GM12801 (cell line): Measurements from ENCODE around the gene PKP4.

Experiments used
- TF ChIP-seq, protein P1 (sequence below): IDR thresholded peaks from one replicate; pipeline ENCODE4 v1.5.1; 2011; ENCODE audit warnings: control low read depth; ENCODE audit not compliant: insufficient read length; ENCODE audit errors: extremely low read depth

PKP4 gene

DNA sequence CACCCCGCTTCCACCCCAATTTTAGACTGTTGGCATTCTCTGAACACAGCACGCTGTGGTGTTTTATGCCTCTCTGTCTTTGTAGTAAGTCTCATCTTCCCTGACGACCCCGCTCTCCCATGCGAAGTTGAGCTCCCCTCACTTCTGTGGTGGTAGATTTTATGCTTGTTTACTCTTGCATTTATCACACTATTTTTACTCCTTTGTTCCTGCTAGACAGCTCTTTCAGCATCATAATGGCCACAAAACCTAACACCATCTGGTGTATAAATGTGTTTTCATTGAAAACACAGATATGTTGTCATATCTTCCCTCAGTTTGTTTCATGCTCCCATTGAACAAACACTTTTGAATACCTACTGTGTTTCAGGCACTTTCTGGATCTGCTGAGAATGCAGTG is 57.1 kb downstream of the PKP4 start:
- TF ChIP-seq, protein P1, sequence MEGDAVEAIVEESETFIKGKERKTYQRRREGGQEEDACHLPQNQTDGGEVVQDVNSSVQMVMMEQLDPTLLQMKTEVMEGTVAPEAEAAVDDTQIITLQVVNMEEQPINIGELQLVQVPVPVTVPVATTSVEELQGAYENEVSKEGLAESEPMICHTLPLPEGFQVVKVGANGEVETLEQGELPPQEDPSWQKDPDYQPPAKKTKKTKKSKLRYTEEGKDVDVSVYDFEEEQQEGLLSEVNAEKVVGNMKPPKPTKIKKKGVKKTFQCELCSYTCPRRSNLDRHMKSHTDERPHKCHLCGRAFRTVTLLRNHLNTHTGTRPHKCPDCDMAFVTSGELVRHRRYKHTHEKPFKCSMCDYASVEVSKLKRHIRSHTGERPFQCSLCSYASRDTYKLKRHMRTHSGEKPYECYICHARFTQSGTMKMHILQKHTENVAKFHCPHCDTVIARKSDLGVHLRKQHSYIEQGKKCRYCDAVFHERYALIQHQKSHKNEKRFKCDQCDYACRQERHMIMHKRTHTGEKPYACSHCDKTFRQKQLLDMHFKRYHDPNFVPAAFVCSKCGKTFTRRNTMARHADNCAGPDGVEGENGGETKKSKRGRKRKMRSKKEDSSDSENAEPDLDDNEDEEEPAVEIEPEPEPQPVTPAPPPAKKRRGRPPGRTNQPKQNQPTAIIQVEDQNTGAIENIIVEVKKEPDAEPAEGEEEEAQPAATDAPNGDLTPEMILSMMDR: no peak

DNA sequence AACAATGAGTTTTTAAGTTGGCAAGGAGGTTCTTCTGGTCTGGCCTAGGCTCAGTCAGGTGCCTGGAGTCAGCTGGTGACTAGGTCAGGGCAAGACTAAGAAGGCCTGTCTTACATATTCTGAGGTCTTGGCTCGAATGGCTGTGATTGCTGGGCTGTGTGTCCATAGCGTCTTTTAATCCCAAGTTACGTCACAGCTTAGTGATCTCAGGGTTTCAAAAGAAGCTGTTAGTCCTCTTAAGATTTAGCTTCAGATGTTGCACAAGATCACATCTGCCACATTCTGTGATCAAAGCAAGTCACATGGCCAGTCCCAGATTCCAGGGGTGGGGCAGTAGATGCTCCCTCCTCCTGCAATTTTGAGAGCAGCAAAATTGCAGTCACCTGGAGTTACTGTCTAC is 61.3 kb downstream of the PKP4 start:
- TF ChIP-seq, protein P1: no peak

DNA sequence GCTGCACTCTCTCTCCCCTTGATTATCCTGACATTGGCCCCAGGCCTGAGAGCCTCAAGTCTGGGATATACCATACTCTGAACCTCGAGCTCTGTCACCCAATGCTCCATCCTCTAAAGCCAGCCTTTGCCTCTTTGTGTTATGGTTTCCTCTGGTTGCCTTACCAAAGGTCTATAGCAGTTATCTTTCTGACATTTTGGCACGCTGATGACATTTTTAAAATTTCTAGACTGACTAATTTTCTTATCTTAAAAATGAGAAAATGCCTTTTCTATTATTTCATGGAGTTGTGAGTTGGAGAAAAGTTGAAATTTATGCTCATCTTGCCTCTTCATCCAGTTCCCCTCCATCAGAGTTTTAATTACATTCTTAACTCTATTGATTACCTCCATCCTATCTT is 62.7 kb downstream of the PKP4 start:
- TF ChIP-seq, protein P1: no peak

DNA sequence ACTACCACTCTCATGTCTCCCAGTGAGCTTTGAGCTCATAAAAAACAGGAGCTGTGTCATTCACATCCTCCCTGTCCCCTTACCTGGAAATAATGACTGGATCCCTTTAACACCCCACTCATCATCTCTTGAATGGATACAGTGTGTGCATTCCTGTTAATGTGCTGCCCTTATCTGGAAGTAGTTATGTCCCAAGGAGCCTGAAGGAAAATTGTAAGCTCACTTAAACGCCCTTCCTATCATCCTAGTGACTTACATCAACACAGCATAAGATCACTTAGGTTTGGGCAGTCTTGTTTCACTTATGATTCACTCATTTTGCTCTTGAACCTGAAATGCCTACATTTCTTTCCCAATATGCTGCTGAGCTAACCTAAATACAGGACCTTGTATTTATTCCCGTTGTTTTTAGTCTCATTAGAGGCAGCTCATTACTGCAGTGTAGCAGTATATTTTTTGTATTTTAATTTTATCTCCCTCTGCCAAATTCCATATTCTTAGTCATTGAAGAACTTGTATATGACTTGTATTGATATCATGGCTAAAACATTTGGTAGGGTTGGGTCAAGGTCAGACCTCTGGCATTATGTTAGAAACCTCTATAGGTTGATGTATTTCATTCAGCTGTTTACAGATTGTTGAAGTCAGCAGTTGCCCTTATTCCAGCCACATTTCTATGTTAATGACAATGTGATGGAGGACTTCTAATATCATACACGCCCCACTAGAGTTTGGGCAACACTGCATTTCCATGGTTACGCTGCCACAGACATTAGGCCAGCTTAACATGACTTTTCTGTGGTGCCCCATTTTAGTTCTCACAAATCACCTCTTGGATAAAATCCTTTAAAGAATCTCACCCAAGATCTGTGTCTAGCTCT is 72.9 kb downstream of the PKP4 start:
- TF ChIP-seq, protein P1: no peak

DNA sequence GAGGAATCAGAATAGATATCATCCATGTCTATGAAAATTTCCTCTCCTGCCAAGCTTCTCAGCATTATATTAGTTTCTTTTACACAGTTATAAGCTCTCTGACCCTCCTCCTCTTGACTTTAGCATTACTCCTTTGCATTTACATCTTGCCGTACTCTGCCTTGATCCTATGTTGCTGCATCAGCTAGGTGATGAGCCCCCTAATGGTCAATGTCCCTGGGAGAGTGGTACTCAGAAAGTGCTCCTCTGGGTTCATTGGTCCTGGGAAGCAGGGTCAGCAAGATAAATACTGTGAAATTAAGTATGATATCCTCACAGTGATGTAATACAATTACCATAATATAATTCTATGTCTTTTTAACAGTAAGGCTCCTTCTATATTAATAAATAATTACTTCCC is 74.1 kb downstream of the PKP4 start:
- TF ChIP-seq, protein P1: no peak

DNA sequence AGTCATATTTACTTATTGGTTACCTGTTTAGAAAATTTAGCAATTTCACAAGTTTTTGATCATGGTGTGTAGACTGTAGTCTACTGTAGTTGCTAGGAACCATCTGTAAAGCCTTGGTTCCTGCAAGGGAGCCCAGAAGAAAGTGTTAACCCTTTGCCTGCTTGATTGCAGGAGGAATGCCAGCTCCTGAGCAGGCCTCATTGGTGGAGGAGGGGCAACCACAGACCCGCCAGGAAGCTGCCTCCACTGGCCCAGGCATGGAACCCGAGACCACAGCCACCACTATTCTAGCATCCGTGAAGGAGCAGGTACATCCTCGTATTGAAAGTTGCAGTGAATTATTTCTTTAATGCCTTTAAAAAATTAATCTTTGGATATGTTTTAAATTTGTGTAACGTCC is 76.3 kb downstream of the PKP4 start:
- TF ChIP-seq, protein P1: no peak

DNA sequence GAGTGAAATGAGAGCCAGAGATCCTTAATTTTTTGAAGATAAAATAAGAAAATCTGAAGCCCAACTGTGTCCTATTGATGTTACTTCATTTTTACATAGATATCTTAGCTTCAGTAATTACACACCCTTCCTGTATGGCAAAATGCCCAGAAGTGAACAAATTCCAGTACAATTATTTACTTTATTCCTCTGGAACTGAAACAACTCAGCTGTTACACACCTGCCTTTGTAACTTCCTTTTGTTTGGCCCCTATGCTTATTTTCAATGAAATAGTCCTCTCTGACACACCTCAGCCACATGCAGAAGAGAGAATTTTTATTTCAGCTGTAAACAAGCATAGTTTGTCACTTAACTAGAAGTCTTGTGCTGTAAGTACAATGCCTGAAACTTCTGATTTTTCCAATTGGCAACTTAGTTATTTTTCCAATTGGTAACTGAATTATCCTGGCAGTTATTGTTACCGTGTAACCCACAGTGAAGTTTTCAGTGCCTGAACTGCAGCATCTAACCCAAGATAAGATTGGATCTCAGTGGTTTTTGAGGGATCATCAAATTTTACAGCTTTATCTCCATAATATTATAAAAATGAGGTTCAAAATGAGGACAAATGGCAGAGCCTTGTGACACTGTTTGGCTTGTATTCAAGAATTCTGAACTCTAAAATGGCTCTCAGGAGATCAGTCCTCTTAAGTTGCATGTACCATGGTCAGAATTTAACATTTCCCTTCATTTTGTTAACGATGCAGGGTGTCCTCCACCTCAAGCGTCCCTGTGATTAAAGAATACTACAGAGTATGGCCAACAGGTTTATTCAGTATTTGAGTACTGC is 82.6 kb downstream of the PKP4 start:
- TF ChIP-seq, protein P1: no peak
